Mesothelial cell of epicardium (in vitro differentiated cells): ENCODE data around the gene ARHGDIG. TPM values are rescaled to one million over a fixed set of nuclear protein-coding genes. Genes with fewer than 3 reads are reported as not detected.
A peak's percentile ranks its signal among the peaks of the same experiment; 100 is the strongest.

ENCODE experiments used
- DNase-seq, 2 experiments: peaks; one replicate each; pipeline ENCODE4 v3.0.0; 2021; ENCODE audit warnings: low spot score in 2 of 2; ENCODE audit not compliant: unreplicated experiment in 2 of 2
- H3K27ac Mint-ChIP-seq: 2 replicates; pipeline ENCODE4 v1.8.0; 2021; ENCODE audit warnings: mixed read lengths
- H3K27me3 Mint-ChIP-seq: 2 replicates; pipeline ENCODE4 v1.8.0; 2021; ENCODE audit warnings: low read depth, mixed read lengths
- H3K36me3 Mint-ChIP-seq: 2 replicates; pipeline ENCODE4 v1.8.0; 2021; ENCODE audit warnings: mixed read lengths
- H3K4me1 Mint-ChIP-seq: 2 replicates; pipeline ENCODE4 v1.8.0; 2021; ENCODE audit warnings: mixed read lengths
- H3K4me3 Mint-ChIP-seq: 2 replicates; pipeline ENCODE4 v1.8.0; 2021; ENCODE audit warnings: mild to moderate bottlenecking, moderate library complexity, mixed read lengths
- H3K9me3 Mint-ChIP-seq: 2 replicates; pipeline ENCODE4 v1.8.0; 2021; ENCODE audit warnings: mixed read lengths
- CTCF ChIP-seq: fragments of 200-600 bp; sonication (generic); IDR thresholded peaks from one replicate; pipeline ENCODE4 v1.5.0; 2021; ENCODE audit warnings: antibody characterized with exemption; ENCODE audit not compliant: unreplicated experiment
- total RNA-seq: library from RNA; stranded (reverse); gene quantifications from 3 replicates; pipeline ENCODE4 v1.2.1, GENCODE V29; 2021

ARHGDIG gene
- total RNA-seq, 1 donor from 2014 or later, result 3.6 TPM

GRCh38 chr16:268141-269053 lies 12.0 kb upstream of the ARHGDIG start:
- TF ChIP-seq CTCF, result no peak
- Mint-ChIP-seq H3K27me3 (peaks cover 10% of the 10 kb centered on the region), H3K4me3 (no peak overlapping the region), H3K4me1 (peaks cover 2% of the 10 kb centered on the region), H3K27ac (no peak overlapping the region), H3K36me3 (no peaks in the 10 kb centered on the region), H3K9me3 (no peaks in the 10 kb centered on the region)
- DNase-seq, result peak in 1 of 2 experiments; percentile 17

- Mint-ChIP-seq H3K4me3 (no peak overlapping the region), H3K36me3 (no peaks in the 10 kb centered on the region), H3K27me3 (peaks cover 12% of the 10 kb centered on the region), H3K27ac (no peak overlapping the region), H3K4me1 (peaks cover 2% of the 10 kb centered on the region), H3K9me3 (no peaks in the 10 kb centered on the region)
- TF ChIP-seq CTCF, result no peak
- no peak for DNase-seq
Measured at GRCh38 chr16:269061-269796, 11.2 kb upstream of the ARHGDIG start.

GRCh38 chr16:270381-271255 lies 9.8 kb upstream of the ARHGDIG start:
- Mint-ChIP-seq H3K36me3 (no peaks in the 10 kb centered on the region), H3K4me3 (no peak overlapping the region)
- no peak for DNase-seq

GRCh38 chr16:272633-273546 lies 7.5 kb upstream of the ARHGDIG start:
- peaks cover 2% of the 10 kb centered on the region for H3K4me1 Mint-ChIP-seq
- TF ChIP-seq CTCF, result no peak
- DNase-seq, result peak in 1 of 2 experiments; percentile 19
- peaks cover 37% of the 10 kb centered on the region for H3K27me3 Mint-ChIP-seq
- H3K4me3 Mint-ChIP-seq, result no peak overlapping the region
- no peaks in the 10 kb centered on the region for H3K9me3 Mint-ChIP-seq
- H3K27ac Mint-ChIP-seq, result no peak overlapping the region
- H3K36me3 Mint-ChIP-seq, result no peaks in the 10 kb centered on the region

More at GRCh38 chr16:270381-271255, 9.8 kb upstream of the ARHGDIG start:
- Mint-ChIP-seq H3K27ac (no peak overlapping the region), H3K4me1 (peaks cover 2% of the 10 kb centered on the region), H3K9me3 (no peaks in the 10 kb centered on the region), H3K27me3 (peaks cover 23% of the 10 kb centered on the region)
- TF ChIP-seq CTCF, result no peak
